HEK293 (cell line): ENCODE data around the gene TEAD1.

Source experiments
- CTCF ChIA-PET: fragments of 350-600 bp; formaldehyde crosslinking; extraction: SDS; loops from one replicate; lab custom pipeline; 2021; ENCODE audit warnings: antibody characterized with exemption; lab: Yijun Ruan, JAX
- POLR2A ChIA-PET: fragments of 300-600 bp; formaldehyde crosslinking; extraction: SDS; loops from one replicate; lab custom pipeline; 2020; ENCODE audit warnings: antibody characterized with exemption, inconsistent platforms; lab: Yijun Ruan, JAX
- H3K27ac ChIP-seq: fragments of 200-500 bp; sonication (Bioruptor generic); 2 replicates; pipeline ENCODE4 v1.5.1; 2014; ENCODE audit warnings: low read depth, low read length, control low read depth, inconsistent platforms; ENCODE audit errors: extremely low read depth
- H3K36me3 ChIP-seq, 2 experiments: fragments of 200-500 bp in 1 of 2; sonication (Bioruptor generic) in 1 of 2; 1 replicate in 1 of 2; 2 replicates in 1 of 2; pipeline ENCODE4 v1.5.1; 2014 to 2017; ENCODE audit warnings: inconsistent platforms in 2 of 2, low read length in 2 of 2; ENCODE audit not compliant: control insufficient read depth in 2 of 2, insufficient read depth in 1 of 2
- H3K4me1 ChIP-seq: fragments of 200-500 bp; sonication (Bioruptor generic); 2 replicates; pipeline ENCODE4 v1.5.1; 2014; ENCODE audit warnings: mild to moderate bottlenecking, low read length, inconsistent platforms; ENCODE audit not compliant: control insufficient read depth, insufficient read depth
- H3K4me3 ChIP-seq: 2 replicates; pipeline ENCODE4 v1.5.1; 2011; ENCODE audit warnings: low read depth, mild to moderate bottlenecking, control low read depth, low read length, moderate library complexity
- H3K9me3 ChIP-seq: fragments of 200-500 bp; sonication (Bioruptor generic); 2 replicates; pipeline ENCODE4 v1.5.1; 2014; ENCODE audit warnings: low read depth, low read length, inconsistent platforms; ENCODE audit not compliant: control insufficient read depth, insufficient read depth
- ELK4 ChIP-seq: IDR thresholded peaks from 2 replicates; pipeline ENCODE4 v1.6.1; 2011; ENCODE audit warnings: mild to moderate bottlenecking, low read depth, low read length, borderline replicate concordance
- KLF8 ChIP-seq: fragments of 450-650 bp; formaldehyde crosslinking; IDR thresholded peaks from 2 replicates; pipeline ENCODE4 v1.5.1; 2016; ENCODE audit warnings: missing biosample characterization, missing genetic modification characterization
- OVOL3 ChIP-seq: fragments of 450-650 bp; formaldehyde crosslinking; IDR thresholded peaks from 2 replicates; pipeline ENCODE4 v1.5.1; 2016; ENCODE audit warnings: missing biosample characterization, missing genetic modification characterization
- PRDM2 ChIP-seq: fragments of 450-650 bp; formaldehyde crosslinking; IDR thresholded peaks from 2 replicates; pipeline ENCODE4 v1.5.1; 2016; ENCODE audit warnings: missing biosample characterization, missing genetic modification characterization, borderline replicate concordance
- REPIN1 ChIP-seq: fragments of 450-650 bp; formaldehyde crosslinking; IDR thresholded peaks from 2 replicates; pipeline ENCODE4 v1.5.1; 2017; ENCODE audit warnings: missing biosample characterization, missing genetic modification characterization, low read depth
- YY1 ChIP-seq: fragments of 450-650 bp; formaldehyde crosslinking; IDR thresholded peaks from 2 replicates; pipeline ENCODE4 v1.5.1; 2018; ENCODE audit warnings: missing biosample characterization, missing genetic modification characterization
- ZBTB20 ChIP-seq: fragments of 450-650 bp; formaldehyde crosslinking; IDR thresholded peaks from 2 replicates; pipeline ENCODE4 v1.5.1; 2016; ENCODE audit warnings: missing biosample characterization, missing genetic modification characterization
- ZBTB6 ChIP-seq: fragments of 450-650 bp; formaldehyde crosslinking; IDR thresholded peaks from 2 replicates; pipeline ENCODE4 v1.5.1; 2017; ENCODE audit warnings: missing biosample characterization, missing genetic modification characterization
- ZNF148 ChIP-seq: fragments of 450-650 bp; formaldehyde crosslinking; IDR thresholded peaks from 2 replicates; pipeline ENCODE4 v1.5.0; 2017; ENCODE audit warnings: missing biosample characterization, missing genetic modification characterization, borderline replicate concordance
- ZNF184 ChIP-seq: fragments of 450-650 bp; IDR thresholded peaks from 2 replicates; pipeline ENCODE4 v1.5.1; 2018; ENCODE audit warnings: missing biosample characterization, mild to moderate bottlenecking, missing genetic modification characterization
- ZNF221 ChIP-seq: fragments of 450-650 bp; formaldehyde crosslinking; IDR thresholded peaks from 2 replicates; pipeline ENCODE4 v1.5.1; 2017; ENCODE audit warnings: missing biosample characterization, missing genetic modification characterization, borderline replicate concordance
- ZNF426 ChIP-seq: fragments of 450-650 bp; formaldehyde crosslinking; IDR thresholded peaks from 2 replicates; pipeline ENCODE4 v1.5.1; 2017; ENCODE audit warnings: missing biosample characterization, missing genetic modification characterization, mild to moderate bottlenecking, inconsistent platforms, moderate library complexity
- ZNF449 ChIP-seq: fragments of 450-650 bp; formaldehyde crosslinking; IDR thresholded peaks from 2 replicates; pipeline ENCODE4 v1.5.1; 2017; ENCODE audit warnings: missing biosample characterization, mild to moderate bottlenecking, missing genetic modification characterization, moderate library complexity
- ZNF555 ChIP-seq: fragments of 450-650 bp; formaldehyde crosslinking; conservative IDR thresholded peaks from 2 replicates; pipeline ENCODE4 v1.5.1; 2017; ENCODE audit warnings: missing biosample characterization, mild to moderate bottlenecking, missing genetic modification characterization, inconsistent platforms
- ZNF610 ChIP-seq: fragments of 450-650 bp; formaldehyde crosslinking; IDR thresholded peaks from 2 replicates; pipeline ENCODE4 v1.5.1; 2016; ENCODE audit warnings: missing biosample characterization, missing genetic modification characterization, borderline replicate concordance
- ZNF791 ChIP-seq: fragments of 450-650 bp; formaldehyde crosslinking; IDR thresholded peaks from 2 replicates; pipeline ENCODE4 v1.5.1; 2016; ENCODE audit warnings: missing biosample characterization, missing genetic modification characterization
- ZSCAN5A ChIP-seq: fragments of 450-650 bp; formaldehyde crosslinking; IDR thresholded peaks from 2 replicates; pipeline ENCODE4 v1.5.1; 2016; ENCODE audit warnings: missing biosample characterization, missing genetic modification characterization

Gene TEAD1

GRCh38 chr11:12639388-12639787, 34.8 kb upstream of the TEAD1 start (continued):
- no peak for TF ChIP-seq ZBTB20 (tag by site-specific recombination)
- no peak for TF ChIP-seq ZNF426 (tag by site-specific recombination)
- no peak for TF ChIP-seq ZNF555 (tag by site-specific recombination)
- no peak for TF ChIP-seq ZNF148 (tag by site-specific recombination)
- TF ChIP-seq ZNF184 (tag by site-specific recombination) = no peak
- TF ChIP-seq ZNF221 (tag by site-specific recombination) = no peak
- no peak for TF ChIP-seq ZNF449 (tag by site-specific recombination)
- no peak for TF ChIP-seq ZNF610

GRCh38 chr11:12640355-12640754, 33.9 kb upstream of the TEAD1 start:
- no peak overlapping the region for H3K4me3 ChIP-seq
- TF ChIP-seq OVOL3 (tag by site-specific recombination) (no peak), YY1 (no peak), REPIN1 (tag by site-specific recombination) (no peak), KLF8 (tag by site-specific recombination) (no peak), ZSCAN5A (tag by site-specific recombination) (no peak), ELK4 (no peak)
- CTCF ChIA-PET = interaction anchor here (1.1 kb wide), 1 partner anchor 248 kb away, joined by 3 read pairs; no protein-coding TSS in a partner anchor
- no peaks in the 10 kb centered on the region for H3K4me1 ChIP-seq
- H3K9me3 ChIP-seq = no peaks in the 10 kb centered on the region
- H3K36me3 ChIP-seq = no peaks in the 10 kb centered on the region
- POLR2A ChIA-PET = no interaction called here
- H3K27ac ChIP-seq = no peak overlapping the region

- no peak overlapping the region for H3K27ac ChIP-seq
- ChIA-PET POLR2A (no interaction called here), CTCF (interaction anchor here (1.2 kb wide), 1 partner anchor 8 kb away, joined by 3 read pairs; no protein-coding TSS in a partner anchor)
- no peaks in the 10 kb centered on the region for H3K9me3 ChIP-seq
- no peaks in the 10 kb centered on the region for H3K4me1 ChIP-seq
- no peaks in the 10 kb centered on the region for H3K36me3 ChIP-seq
- no peak overlapping the region for H3K4me3 ChIP-seq
- TF ChIP-seq ZNF791 (tag by site-specific recombination) = no peak
- TF ChIP-seq ZBTB6 (tag by site-specific recombination) = no peak
- no peak for TF ChIP-seq PRDM2 (tag by site-specific recombination)
- no peak for TF ChIP-seq ZNF184 (tag by site-specific recombination)
Observed at GRCh38 chr11:12640926-12641849, 33.0 kb upstream of the TEAD1 start.
